GM21367 (cell line): ENCODE results near the gene XXYLT1.

Experiments
- ATAC-seq: cut with Tn5 transposase; IDR thresholded peaks from one replicate; pipeline ENCODE4 v1.9.1; 2021; ENCODE audit not compliant: unreplicated experiment

Gene XXYLT1

GRCh38 chr3:195209847-195210265 is 61.1 kb downstream of the XXYLT1 start:
- ATAC-seq: no peak

- no peak for ATAC-seq
Observed at GRCh38 chr3:195209083-195209846, 61.7 kb downstream of the XXYLT1 start.

- ATAC-seq: no peak
Observed at GRCh38 chr3:195208631-195209030, 62.3 kb downstream of the XXYLT1 start.

- peak; percentile 78 for ATAC-seq
Observed at GRCh38 chr3:195208183-195208582, 62.8 kb downstream of the XXYLT1 start.

GRCh38 chr3:195207731-195208130 is 63.2 kb downstream of the XXYLT1 start:
- ATAC-seq: peak; percentile 3

GRCh38 chr3:195207056-195207455 is 63.9 kb downstream of the XXYLT1 start:
- ATAC-seq: no peak

- no peak for ATAC-seq
Observed at GRCh38 chr3:195204360-195205163, 66.4 kb downstream of the XXYLT1 start.

GRCh38 chr3:195203606-195204005 is 67.4 kb downstream of the XXYLT1 start:
- no peak for ATAC-seq

GRCh38 chr3:195201295-195201694 is 69.7 kb downstream of the XXYLT1 start:
- ATAC-seq: no peak

GRCh38 chr3:195200010-195200822 is 70.7 kb downstream of the XXYLT1 start:
- ATAC-seq: no peak

- ATAC-seq: no peak
Observed at GRCh38 chr3:195198426-195199346, 72.3 kb downstream of the XXYLT1 start.

GRCh38 chr3:195197765-195198425 is 73.1 kb downstream of the XXYLT1 start:
- no peak for ATAC-seq

- no peak for ATAC-seq
Observed at GRCh38 chr3:195196266-195196665, 74.7 kb downstream of the XXYLT1 start.

- no peak for ATAC-seq
Observed at GRCh38 chr3:195195321-195196209, 75.4 kb downstream of the XXYLT1 start.

- no peak for ATAC-seq
Observed at GRCh38 chr3:195194559-195195206, 76.3 kb downstream of the XXYLT1 start.

GRCh38 chr3:195191580-195191979 is 79.4 kb downstream of the XXYLT1 start:
- ATAC-seq: no peak

- ATAC-seq: no peak
Observed at GRCh38 chr3:195189821-195190220, 81.1 kb downstream of the XXYLT1 start.

GRCh38 chr3:195188426-195188927 is 82.5 kb downstream of the XXYLT1 start:
- ATAC-seq: no peak
